Spleen (tissue), 7 donors: ENCODE data around the gene PRR16.

ENCODE experiments used
- POLR2A ChIP-seq, 3 donors: fragments of 450-650 bp; IDR thresholded peaks; one replicate each; pipeline ENCODE4 v1.5.1; 2017; ENCODE audit warnings: antibody characterized with exemption in 3 of 3, mild to moderate bottlenecking in 1 of 3
- POLR2AphosphoS5 ChIP-seq, 3 donors: sonication (generic); formaldehyde crosslinking; IDR thresholded peaks; one replicate each; pipeline ENCODE4 v1.5.1; 2017; ENCODE audit warnings: antibody characterized with exemption in 3 of 3
- TF ChIP-seq, protein P1 (sequence below), 11 experiments: fragments of 200-600 bp in 7 of 11; fragments of 450-650 bp in 4 of 11; sonication (generic) in 4 of 11; IDR thresholded peaks in 8 of 11; conservative IDR thresholded peaks in 3 of 11; 1 replicate in 7 of 11; 2 replicates in 4 of 11; pipeline versions ENCODE4 v1.4.0 to v1.8.0; 2016 to 2021; ENCODE audit warnings: antibody characterized with exemption in 11 of 11, inconsistent platforms in 4 of 11, mild to moderate bottlenecking in 1 of 11
- donor health status: DM: no; HTN: no; CAD: no; lungs with moderate emphysema.
- donor health status: DM: no; HTN: no; CAD: no.
- donor health status: DM: no; HTN: no; CAD: no.

DNA sequence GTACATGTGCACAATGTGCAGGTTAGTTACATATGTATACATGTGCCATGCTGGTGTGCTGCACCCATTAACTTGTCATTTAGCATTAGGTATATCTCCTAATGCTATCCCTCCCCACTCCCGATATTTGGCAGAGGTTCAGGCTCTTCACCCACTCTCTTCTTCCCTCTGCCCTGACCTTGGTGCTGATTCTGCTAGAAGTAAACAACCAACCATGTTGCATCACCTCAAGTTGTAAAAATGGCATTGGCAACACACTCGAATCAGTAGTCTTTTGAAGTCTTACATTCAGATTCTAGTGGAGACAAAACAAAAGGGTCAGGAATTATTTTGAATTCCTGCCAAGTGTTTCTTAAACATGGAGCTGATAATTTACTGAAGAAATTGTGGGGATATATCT lies 40.0 kb downstream of the PRR16 start:
- TF ChIP-seq, protein P1, sequence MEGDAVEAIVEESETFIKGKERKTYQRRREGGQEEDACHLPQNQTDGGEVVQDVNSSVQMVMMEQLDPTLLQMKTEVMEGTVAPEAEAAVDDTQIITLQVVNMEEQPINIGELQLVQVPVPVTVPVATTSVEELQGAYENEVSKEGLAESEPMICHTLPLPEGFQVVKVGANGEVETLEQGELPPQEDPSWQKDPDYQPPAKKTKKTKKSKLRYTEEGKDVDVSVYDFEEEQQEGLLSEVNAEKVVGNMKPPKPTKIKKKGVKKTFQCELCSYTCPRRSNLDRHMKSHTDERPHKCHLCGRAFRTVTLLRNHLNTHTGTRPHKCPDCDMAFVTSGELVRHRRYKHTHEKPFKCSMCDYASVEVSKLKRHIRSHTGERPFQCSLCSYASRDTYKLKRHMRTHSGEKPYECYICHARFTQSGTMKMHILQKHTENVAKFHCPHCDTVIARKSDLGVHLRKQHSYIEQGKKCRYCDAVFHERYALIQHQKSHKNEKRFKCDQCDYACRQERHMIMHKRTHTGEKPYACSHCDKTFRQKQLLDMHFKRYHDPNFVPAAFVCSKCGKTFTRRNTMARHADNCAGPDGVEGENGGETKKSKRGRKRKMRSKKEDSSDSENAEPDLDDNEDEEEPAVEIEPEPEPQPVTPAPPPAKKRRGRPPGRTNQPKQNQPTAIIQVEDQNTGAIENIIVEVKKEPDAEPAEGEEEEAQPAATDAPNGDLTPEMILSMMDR (IDR thresholded peaks at IDR 0.05 in 8 of 11, conservative IDR thresholded peaks at IDR 0.05 in 3 of 11), result no peak
- TF ChIP-seq POLR2AphosphoS5 (IDR thresholded peaks at IDR 0.05) (no peak), POLR2A (IDR thresholded peaks at IDR 0.05) (no peak)
